IMR-90 (cell line): ENCODE data around the gene EPC2. TPM values are rescaled to one million over a fixed set of nuclear protein-coding genes. Genes with fewer than 3 reads are reported as not detected.

Experiments used
- ATAC-seq: fragments of 200-7000 bp; cut with Tn5 transposase; 2 replicates; pipeline ENCODE4 v1.9.1; 2020; ENCODE audit warnings: low read depth, mild to moderate bottlenecking, moderate library complexity
- BruUV-seq: library from RNA; stranded (reverse); fragments of 400-500 nt; replicated peaks from 2 replicates; lab custom pipeline; 2021; lab: Mats Ljungman, UMichigan
- CTCF ChIA-PET: fragments of 300-600 bp; formaldehyde crosslinking; extraction: SDS; loops from one replicate; lab custom pipeline; 2021; ENCODE audit warnings: antibody characterized with exemption; lab: Yijun Ruan, JAX
- POLR2A ChIA-PET: fragments of 300-600 bp; sonication (Branson Sonifier 250); formaldehyde crosslinking; loops from one replicate; lab custom pipeline; 2022; ENCODE audit warnings: antibody characterized with exemption; ENCODE audit not compliant: unreplicated experiment; lab: Charles Lee
- DNase-seq: peaks from one replicate; pipeline ENCODE4 v3.0.0; 2013
- H2AFZ ChIP-seq: replicated peaks from 2 replicates; pipeline ENCODE3; 2013; ENCODE audit warnings: low read length, mild to moderate bottlenecking; ENCODE audit not compliant: poor library complexity
- H2AK5ac ChIP-seq: 2 replicates; pipeline ENCODE4 v1.6.1; 2013; ENCODE audit warnings: low read depth, low read length, inconsistent platforms
- H2AK9ac ChIP-seq: replicated peaks from 2 replicates; pipeline ENCODE3; 2013; ENCODE audit warnings: mild to moderate bottlenecking, low read depth, low read length, moderate library complexity; ENCODE audit not compliant: poor library complexity
- H2BK120ac ChIP-seq: 2 replicates; pipeline ENCODE4 v1.6.1; 2013; ENCODE audit warnings: low read depth, low read length, inconsistent platforms
- H2BK15ac ChIP-seq: 3 replicates; pipeline ENCODE4 v1.6.1; 2013; ENCODE audit warnings: low read depth, low read length, inconsistent platforms
- H2BK20ac ChIP-seq: 2 replicates; pipeline ENCODE4 v1.6.1; 2013; ENCODE audit warnings: low read depth, mild to moderate bottlenecking, inconsistent platforms, low read length, moderate library complexity
- H2BK5ac ChIP-seq: 2 replicates; pipeline ENCODE4 v1.6.1; 2013; ENCODE audit warnings: mild to moderate bottlenecking, low read depth, low read length, inconsistent platforms; ENCODE audit not compliant: poor library complexity, severe bottlenecking
- H3K14ac ChIP-seq: replicated peaks from 2 replicates; pipeline ENCODE4 v1.6.1; 2013; ENCODE audit warnings: low read depth, low read length, inconsistent platforms
- H3K18ac ChIP-seq: 2 replicates; pipeline ENCODE4 v1.6.1; 2013; ENCODE audit warnings: low read depth, low read length, control low read depth
- H3K23ac ChIP-seq: 2 replicates; pipeline ENCODE4 v1.6.1; 2013; ENCODE audit warnings: low read depth, low read length, inconsistent platforms
- H3K27ac ChIP-seq: 2 replicates; pipeline ENCODE4 v1.5.1; 2013; ENCODE audit warnings: mild to moderate bottlenecking, control low read depth, low read length; ENCODE audit not compliant: insufficient read depth
- H3K27me3 ChIP-seq: 2 replicates; pipeline ENCODE4 v1.6.1; 2013; ENCODE audit warnings: low read length; ENCODE audit not compliant: control insufficient read depth, insufficient read depth
- H3K36me3 ChIP-seq: 2 replicates; pipeline ENCODE4 v1.6.1; 2013; ENCODE audit warnings: low read length, mixed read lengths; ENCODE audit not compliant: control insufficient read depth, insufficient read depth
- H3K4ac ChIP-seq: 2 replicates; pipeline ENCODE4 v1.6.1; 2013; ENCODE audit warnings: low read depth, low read length, inconsistent platforms
- H3K4me1 ChIP-seq: 2 replicates; pipeline ENCODE4 v1.6.1; 2013; ENCODE audit warnings: low read length, mixed read lengths; ENCODE audit not compliant: control insufficient read depth, insufficient read depth
- H3K4me2 ChIP-seq: 2 replicates; pipeline ENCODE4 v1.6.1; 2013; ENCODE audit warnings: low read depth, mild to moderate bottlenecking, control low read depth, low read length, moderate library complexity
- H3K4me3 ChIP-seq: 2 replicates; pipeline ENCODE4 v1.5.1; 2013; ENCODE audit warnings: low read depth, mild to moderate bottlenecking, control low read depth, low read length, moderate library complexity; ENCODE audit not compliant: insufficient read depth
- H3K56ac ChIP-seq: 2 replicates; pipeline ENCODE4 v1.6.1; 2013; ENCODE audit warnings: low read length, inconsistent platforms; ENCODE audit not compliant: insufficient read depth; ENCODE audit errors: extremely low read depth
- H3K79me1 ChIP-seq, 2 experiments: 2 replicates each; pipeline ENCODE4 v1.6.1; 2013; ENCODE audit warnings: low read length in 2 of 2, inconsistent platforms in 1 of 2, low read depth in 1 of 2
- H3K9ac ChIP-seq: 2 replicates; pipeline ENCODE4 v1.6.1; 2013; ENCODE audit warnings: low read depth, low read length, control low read depth
- H3K9me1 ChIP-seq: 2 replicates; pipeline ENCODE4 v1.6.1; 2013; ENCODE audit warnings: low read length, inconsistent platforms; ENCODE audit not compliant: insufficient read depth
- H3K9me3 ChIP-seq: 2 replicates; pipeline ENCODE4 v1.6.1; 2013; ENCODE audit warnings: low read length; ENCODE audit not compliant: control insufficient read depth, insufficient read depth
- H4K20me1 ChIP-seq: 2 replicates; pipeline ENCODE4 v1.6.1; 2013; ENCODE audit warnings: low read length, inconsistent platforms; ENCODE audit not compliant: insufficient read depth
- H4K5ac ChIP-seq: 2 replicates; pipeline ENCODE4 v1.6.1; 2013; ENCODE audit warnings: mild to moderate bottlenecking, low read depth, low read length, control low read depth
- H4K8ac ChIP-seq, 2 experiments: 2 replicates each; pipeline ENCODE4 v1.6.1; 2013; ENCODE audit warnings: low read depth in 2 of 2, low read length in 2 of 2, control low read depth in 1 of 2, inconsistent platforms in 1 of 2
- H4K91ac ChIP-seq: 2 replicates; pipeline ENCODE4 v1.6.1; 2013; ENCODE audit warnings: low read depth, low read length, inconsistent platforms; ENCODE audit not compliant: insufficient read depth
- BHLHE40 ChIP-seq: fragments of 150-350 bp; IDR thresholded peaks from 2 replicates; pipeline ENCODE4 v1.6.1; 2016; ENCODE audit warnings: mild to moderate bottlenecking, low read depth, low read length
- CEBPB ChIP-seq: IDR thresholded peaks from 2 replicates; pipeline ENCODE4 v1.6.1; 2012; ENCODE audit warnings: low read depth, low read length, improper control_type of control experiment
- CHD1 ChIP-seq: IDR thresholded peaks from 2 replicates; pipeline ENCODE4 v1.6.1; 2012; ENCODE audit warnings: low read depth, low read length, improper control_type of control experiment
- FOS ChIP-seq: fragments of 150-350 bp; IDR thresholded peaks from 2 replicates; pipeline ENCODE4 v1.6.1; 2016; ENCODE audit warnings: low read depth, low read length
- MAFK ChIP-seq: IDR thresholded peaks from 2 replicates; pipeline ENCODE4 v1.6.1; 2012; ENCODE audit warnings: low read depth, low read length, improper control_type of control experiment
- MAZ ChIP-seq: IDR thresholded peaks from 2 replicates; pipeline ENCODE4 v1.6.1; 2012; ENCODE audit warnings: low read depth, mild to moderate bottlenecking, low read length, improper control_type of control experiment, moderate library complexity, borderline replicate concordance
- MXI1 ChIP-seq: IDR thresholded peaks from 2 replicates; pipeline ENCODE4 v1.6.1; 2012; ENCODE audit warnings: low read depth, mild to moderate bottlenecking, low read length, moderate library complexity, borderline replicate concordance
- POLR2A ChIP-seq: IDR thresholded peaks from 2 replicates; pipeline ENCODE4 v1.6.1; 2012; ENCODE audit warnings: mild to moderate bottlenecking, low read depth, low read length
- RAD21 ChIP-seq: IDR thresholded peaks from 2 replicates; pipeline ENCODE4 v1.6.1; 2012; ENCODE audit warnings: low read length, improper control_type of control experiment
- RCOR1 ChIP-seq: IDR thresholded peaks from 2 replicates; pipeline ENCODE4 v1.6.1; 2012; ENCODE audit warnings: mild to moderate bottlenecking, low read length, improper control_type of control experiment; ENCODE audit not compliant: insufficient replicate concordance
- RFX5 ChIP-seq: IDR thresholded peaks from 2 replicates; pipeline ENCODE4 v1.8.0; 2012; ENCODE audit warnings: low read depth, mild to moderate bottlenecking, low read length, moderate library complexity
- SMC3 ChIP-seq: fragments of 150-350 bp; IDR thresholded peaks from 2 replicates; pipeline ENCODE4 v1.6.1; 2016; ENCODE audit warnings: low read depth, mild to moderate bottlenecking, antibody characterized with exemption, low read length, moderate library complexity
- WGBS, 2 experiments: methylation state at CpG; one replicate each; pipeline versions ENCODE4 v1.1.5 to v1.1.7; 2013; ENCODE audit warnings: missing lambda C conversion rate in 2 of 2; ENCODE audit not compliant: insufficient read length in 1 of 2; ENCODE audit errors: extremely low coverage in 2 of 2; 5-methylcytosine and 5-hydroxymethylcytosine counted together
- dilution Hi-C: fragments of 300-500 bp; cut with HindIII; formaldehyde crosslinking; loops from one replicate; pipeline ENCODE4 v1.14.3; 2018; ENCODE audit warnings: low sequenced_read_pairs; ENCODE audit not compliant: unreplicated experiment
- in situ Hi-C: fragments of 300-500 bp; cut with MboI; formaldehyde crosslinking; loops from 3 replicates; pipeline ENCODE4 v1.14.3; 2019; ENCODE audit warnings: low sequenced_read_pairs, inconsistent platforms, mixed read lengths
- intact Hi-C: fragments of 100-400 bp; cut with micrococcal nuclease; formaldehyde crosslinking; loops from 2 replicates; pipeline ENCODE4 v1.10.0; 2022
- polyA plus RNA-seq, 3 experiments: library from polyadenylated mRNA; depleted of rRNA; stranded (reverse); fragments of >200 nt; gene quantifications; 2 replicates each; pipeline ENCODE4 v1.2.3, GENCODE V29; 2012; ENCODE audit warnings: low replicate concordance in 1 of 3
- total RNA-seq: library from RNA; depleted of rRNA; stranded (reverse); fragments of >200 nt; gene quantifications from 2 replicates; pipeline ENCODE4 v1.2.3, GENCODE V29; 2012
- TF ChIP-seq, protein P1 (sequence below): fragments of 150-350 bp; IDR thresholded peaks from 2 replicates; pipeline ENCODE4 v1.6.1; 2017; ENCODE audit warnings: mild to moderate bottlenecking, antibody characterized with exemption, low read length, low read depth
- TF ChIP-seq, protein P2 (sequence below): fragments of 150-350 bp; IDR thresholded peaks from 2 replicates; pipeline ENCODE4 v1.6.1; 2016; ENCODE audit warnings: low read depth, mild to moderate bottlenecking, low read length, moderate library complexity, borderline replicate concordance
- TF ChIP-seq, protein P3 (sequence below): conservative IDR thresholded peaks from 2 replicates; pipeline ENCODE4 v1.5.1; 2012; ENCODE audit warnings: mild to moderate bottlenecking, low read depth, low read length, improper control_type of control experiment

The EPC2 gene
- total and polyA plus RNA-seq, 2 of the 4 experiments (the other 2 are of a cell fraction), result 10.6 to 22.6 TPM

DNA sequence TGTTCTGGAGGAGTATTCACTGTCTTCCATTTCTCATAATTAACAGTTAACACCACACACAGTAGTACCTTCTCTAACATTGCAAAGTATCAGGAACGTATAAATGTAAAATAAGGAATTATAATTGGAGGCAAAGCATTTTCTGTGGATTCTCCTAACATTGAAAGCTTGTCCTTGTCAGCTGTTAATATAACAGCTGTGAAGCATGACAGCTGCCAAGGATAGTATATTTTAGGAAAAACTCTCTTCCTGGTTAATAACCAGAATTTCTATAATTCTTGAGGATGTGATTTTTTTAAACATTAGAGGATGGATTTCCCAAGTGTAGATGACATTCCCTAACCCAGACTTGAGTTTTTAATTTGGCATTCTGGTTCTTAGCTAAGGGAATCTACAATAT is 110.3 kb downstream of the EPC2 start:
- in situ Hi-C loops, result no loop called here
- Histone ChIP-seq H2BK120ac (no peak overlapping the region), H4K5ac (no peak overlapping the region), H4K91ac (no peak overlapping the region), H3K36me3 (no peaks in the 10 kb centered on the region), H3K27me3 (no peaks in the 10 kb centered on the region), H3K4me3 (no peak overlapping the region), H3K18ac (no peak overlapping the region), H2BK5ac (no peak overlapping the region), H3K9me1 (no peaks in the 10 kb centered on the region), H3K9me3 (no peaks in the 10 kb centered on the region), H3K9ac (no peak overlapping the region), H2BK15ac (no peak overlapping the region), H3K14ac (no peak overlapping the region), H3K79me1 (peaks cover 4% of the 10 kb centered on the region in 2 experiments; a peak in 2 of 4 replicates), H2AK9ac (no peak overlapping the region), H3K27ac (no peak overlapping the region), H4K8ac (no peak overlapping the region), H3K56ac (no peak overlapping the region), H2AFZ (no peak overlapping the region), H3K4me1 (peaks cover 3% of the 10 kb centered on the region), H2BK20ac (no peak overlapping the region), H3K23ac (no peak overlapping the region), H3K4ac (no peak overlapping the region), H2AK5ac (no peak overlapping the region), H3K4me2 (no peak overlapping the region), H4K20me1 (peaks cover 3% of the 10 kb centered on the region; the same call in 1 of the 2 replicates)
- dilution Hi-C loops, result no loop called here
- TF ChIP-seq RCOR1 (no peak), MAFK (no peak), MXI1 (no peak), BHLHE40 (no peak), POLR2A (no peak), MAZ (no peak), RFX5 (no peak), SMC3 (no peak), FOS (no peak), CEBPB (no peak), RAD21 (no peak), CHD1 (no peak)
- TF ChIP-seq, protein P1, sequence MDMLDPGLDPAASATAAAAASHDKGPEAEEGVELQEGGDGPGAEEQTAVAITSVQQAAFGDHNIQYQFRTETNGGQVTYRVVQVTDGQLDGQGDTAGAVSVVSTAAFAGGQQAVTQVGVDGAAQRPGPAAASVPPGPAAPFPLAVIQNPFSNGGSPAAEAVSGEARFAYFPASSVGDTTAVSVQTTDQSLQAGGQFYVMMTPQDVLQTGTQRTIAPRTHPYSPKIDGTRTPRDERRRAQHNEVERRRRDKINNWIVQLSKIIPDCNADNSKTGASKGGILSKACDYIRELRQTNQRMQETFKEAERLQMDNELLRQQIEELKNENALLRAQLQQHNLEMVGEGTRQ, result no peak
- TF ChIP-seq, protein P2, sequence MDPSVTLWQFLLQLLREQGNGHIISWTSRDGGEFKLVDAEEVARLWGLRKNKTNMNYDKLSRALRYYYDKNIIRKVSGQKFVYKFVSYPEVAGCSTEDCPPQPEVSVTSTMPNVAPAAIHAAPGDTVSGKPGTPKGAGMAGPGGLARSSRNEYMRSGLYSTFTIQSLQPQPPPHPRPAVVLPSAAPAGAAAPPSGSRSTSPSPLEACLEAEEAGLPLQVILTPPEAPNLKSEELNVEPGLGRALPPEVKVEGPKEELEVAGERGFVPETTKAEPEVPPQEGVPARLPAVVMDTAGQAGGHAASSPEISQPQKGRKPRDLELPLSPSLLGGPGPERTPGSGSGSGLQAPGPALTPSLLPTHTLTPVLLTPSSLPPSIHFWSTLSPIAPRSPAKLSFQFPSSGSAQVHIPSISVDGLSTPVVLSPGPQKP, result no peak
- TF ChIP-seq, protein P3, sequence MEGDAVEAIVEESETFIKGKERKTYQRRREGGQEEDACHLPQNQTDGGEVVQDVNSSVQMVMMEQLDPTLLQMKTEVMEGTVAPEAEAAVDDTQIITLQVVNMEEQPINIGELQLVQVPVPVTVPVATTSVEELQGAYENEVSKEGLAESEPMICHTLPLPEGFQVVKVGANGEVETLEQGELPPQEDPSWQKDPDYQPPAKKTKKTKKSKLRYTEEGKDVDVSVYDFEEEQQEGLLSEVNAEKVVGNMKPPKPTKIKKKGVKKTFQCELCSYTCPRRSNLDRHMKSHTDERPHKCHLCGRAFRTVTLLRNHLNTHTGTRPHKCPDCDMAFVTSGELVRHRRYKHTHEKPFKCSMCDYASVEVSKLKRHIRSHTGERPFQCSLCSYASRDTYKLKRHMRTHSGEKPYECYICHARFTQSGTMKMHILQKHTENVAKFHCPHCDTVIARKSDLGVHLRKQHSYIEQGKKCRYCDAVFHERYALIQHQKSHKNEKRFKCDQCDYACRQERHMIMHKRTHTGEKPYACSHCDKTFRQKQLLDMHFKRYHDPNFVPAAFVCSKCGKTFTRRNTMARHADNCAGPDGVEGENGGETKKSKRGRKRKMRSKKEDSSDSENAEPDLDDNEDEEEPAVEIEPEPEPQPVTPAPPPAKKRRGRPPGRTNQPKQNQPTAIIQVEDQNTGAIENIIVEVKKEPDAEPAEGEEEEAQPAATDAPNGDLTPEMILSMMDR, result no peak
- no peak for ATAC-seq
- WGBS, 2 experiments, result no CpG with 5 or more reads among the region's 1 CpG
- intact Hi-C loops, result loop anchor here (5.0 kb wide), 1 partner anchor 33 kb away; no protein-coding TSS in a partner anchor
- ChIA-PET POLR2A (no interaction called here), CTCF (interaction anchor here (0.6 to 1.3 kb wide), 2 partner anchors 15 to 1072 kb away, joined by 3 to 5 read pairs; no protein-coding TSS in a partner anchor)
- no peak for DNase-seq
- no TSS peak for BruUV-seq
